Measurements from ENCODE around the gene PTPRG. TPM values are rescaled to one million over a fixed set of nuclear protein-coding genes. Genes with fewer than 3 reads are reported as not detected.

The PTPRG gene
- total and polyA plus RNA-seq, 2 experiments from 2014 or later, result 11.5 to 39.6 TPM

DNA sequence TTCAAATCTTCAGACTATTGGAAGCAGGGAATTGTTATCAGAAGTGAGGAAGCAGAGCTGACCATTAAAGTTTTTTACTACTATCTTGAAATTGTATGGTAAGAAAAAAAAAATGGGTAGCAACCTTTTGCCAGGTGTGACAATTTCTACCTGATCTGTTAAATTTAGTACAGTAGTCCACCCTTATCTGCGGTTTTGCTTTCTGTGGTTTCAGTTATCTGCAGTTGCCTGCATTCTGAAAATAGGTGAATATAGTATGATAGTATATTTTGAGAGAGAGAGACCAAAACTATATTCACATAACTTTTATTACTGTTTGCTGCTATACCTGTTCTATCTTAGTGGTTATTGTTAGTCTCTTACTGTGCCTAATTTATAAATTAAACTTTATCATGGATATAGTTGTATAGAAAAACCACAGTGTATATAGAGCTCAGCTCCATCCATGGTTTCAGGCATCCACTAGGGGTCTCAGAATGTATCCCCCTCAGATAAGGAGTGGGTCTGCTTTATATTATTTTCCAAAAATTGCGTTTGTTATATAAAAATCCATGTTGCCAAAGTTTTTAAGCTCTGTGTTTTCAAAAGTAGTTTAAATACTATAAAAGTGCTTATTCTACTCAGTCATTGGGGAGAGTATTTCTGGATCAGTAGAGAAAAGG, 69.9 kb downstream of the PTPRG start:
- no peak for DNase-seq
- no peaks in the 10 kb centered on the region for H3K36me3 ChIP-seq (ENCODE audit: low read depth)
- peak overlapping the region; percentile 75 for H3K27ac ChIP-seq
- H3K9ac ChIP-seq, result no peak overlapping the region
- no peak for TF ChIP-seq EZH2phosphoT487 (IDR thresholded peaks at IDR 0.05; ENCODE audit: insufficient read depth, low read depth)
- no peak for TF ChIP-seq EZH2 (IDR thresholded peaks at IDR 0.05; ENCODE audit: insufficient read depth, poor library complexity, severe bottlenecking)
- H3K4me1 ChIP-seq (ENCODE audit: insufficient read depth), result peaks cover 40% of the 10 kb centered on the region
- no peak overlapping the region for H2AFZ ChIP-seq
- no peaks in the 10 kb centered on the region for H3K9me3 ChIP-seq (ENCODE audit: low read depth)
- H3K9me2 ChIP-seq (ENCODE audit: insufficient read depth), result no peaks in the 10 kb centered on the region
- no peak overlapping the region for H3K4me3 ChIP-seq
- peaks cover 54% of the 10 kb centered on the region for H3K79me2 ChIP-seq (ENCODE audit: insufficient read depth)
- in situ Hi-C loops (cut with MboI), result no loop called here
- 96 to 98% methylated on average over 2 of the region's 2 CpGs for WGBS, 2 experiments (ENCODE audit: low coverage in 1 of 2, low lambda C conversion rate in 2 of 2, missing lambda C conversion rate in 2 of 2)
- no peaks in the 10 kb centered on the region for H4K20me1 ChIP-seq (ENCODE audit: insufficient read depth)
- no peaks in the 10 kb centered on the region for H3K27me3 ChIP-seq (replicated peaks; ENCODE audit: insufficient read depth)
- H3F3A ChIP-seq (ENCODE audit: insufficient read depth), result peaks cover 32% of the 10 kb centered on the region
- H3K4me2 ChIP-seq (ENCODE audit: unreplicated experiment), result no peak overlapping the region

DNA sequence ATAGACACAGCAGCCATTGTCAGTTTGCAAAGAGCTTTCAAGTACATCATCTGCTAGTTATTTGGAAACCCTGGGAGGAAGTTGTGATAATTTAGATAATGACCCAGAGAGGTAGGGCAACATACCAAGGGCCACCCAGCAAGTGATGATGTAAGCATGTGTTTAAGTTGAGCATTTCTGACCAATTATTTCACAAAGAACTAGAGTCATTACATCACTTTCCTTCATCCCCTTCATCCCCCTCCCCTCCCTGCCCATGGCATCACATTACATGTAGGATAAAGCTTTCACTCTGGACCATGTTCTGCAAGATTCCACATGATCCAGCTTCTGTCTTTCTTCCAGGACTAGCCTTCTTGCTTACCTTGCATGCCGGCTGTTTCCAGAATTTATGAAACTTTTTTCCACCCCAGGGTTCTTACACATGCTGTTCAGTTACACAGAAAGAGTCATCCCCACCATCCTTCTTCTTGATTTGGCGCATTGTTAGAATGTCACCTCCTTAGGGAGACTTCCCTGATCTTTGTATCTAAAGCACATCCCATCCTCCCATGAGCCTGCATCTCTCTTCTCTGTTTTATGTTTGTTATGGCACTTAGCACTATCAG, 71.3 kb downstream of the PTPRG start:
- Histone ChIP-seq H3K36me3 (ENCODE audit: low read depth) (no peaks in the 10 kb centered on the region), H3F3A (ENCODE audit: insufficient read depth) (peaks cover 29% of the 10 kb centered on the region), H4K20me1 (ENCODE audit: insufficient read depth) (no peaks in the 10 kb centered on the region), H3K9me2 (ENCODE audit: insufficient read depth) (no peaks in the 10 kb centered on the region), H3K79me2 (ENCODE audit: insufficient read depth) (peaks cover 58% of the 10 kb centered on the region), H3K27ac (no peak overlapping the region), H2AFZ (no peak overlapping the region), H3K4me3 (no peak overlapping the region), H3K4me1 (ENCODE audit: insufficient read depth) (peaks cover 36% of the 10 kb centered on the region), H3K9me3 (ENCODE audit: low read depth) (no peaks in the 10 kb centered on the region), H3K9ac (no peak overlapping the region), H3K27me3 (replicated peaks; ENCODE audit: insufficient read depth) (no peaks in the 10 kb centered on the region), H3K4me2 (ENCODE audit: unreplicated experiment) (no peak overlapping the region)
- in situ Hi-C loops (cut with MboI), result no loop called here
- DNase-seq, result no peak
- no peak for TF ChIP-seq EZH2phosphoT487 (IDR thresholded peaks at IDR 0.05; ENCODE audit: insufficient read depth, low read depth)
- no peak for TF ChIP-seq EZH2 (IDR thresholded peaks at IDR 0.05; ENCODE audit: insufficient read depth, poor library complexity, severe bottlenecking)
- 96 to 98% methylated on average over 2 of the region's 2 CpGs for WGBS, 2 experiments (ENCODE audit: low coverage in 1 of 2, low lambda C conversion rate in 2 of 2, missing lambda C conversion rate in 2 of 2)

GRCh38 chr3:61634678-61635077, 73.3 kb downstream of the PTPRG start:
- WGBS, 2 experiments (ENCODE audit: low coverage in 1 of 2, low lambda C conversion rate in 2 of 2, missing lambda C conversion rate in 2 of 2), result 53 to 64% methylated on average over 3 of the region's 3 CpGs
- TF ChIP-seq EZH2 (IDR thresholded peaks at IDR 0.05; ENCODE audit: insufficient read depth, poor library complexity, severe bottlenecking), result no peak
- no peak for TF ChIP-seq EZH2phosphoT487 (IDR thresholded peaks at IDR 0.05; ENCODE audit: insufficient read depth, low read depth)
- Histone ChIP-seq H4K20me1 (ENCODE audit: insufficient read depth) (no peaks in the 10 kb centered on the region), H3K27me3 (replicated peaks; ENCODE audit: insufficient read depth) (no peaks in the 10 kb centered on the region), H3K4me3 (no peak overlapping the region), H3K9ac (no peak overlapping the region), H3K4me1 (ENCODE audit: insufficient read depth) (peaks cover 32% of the 10 kb centered on the region), H3F3A (ENCODE audit: insufficient read depth) (peaks cover 30% of the 10 kb centered on the region), H2AFZ (no peak overlapping the region), H3K27ac (no peak overlapping the region), H3K9me2 (ENCODE audit: insufficient read depth) (no peaks in the 10 kb centered on the region), H3K9me3 (ENCODE audit: low read depth) (no peaks in the 10 kb centered on the region), H3K79me2 (ENCODE audit: insufficient read depth) (peaks cover 58% of the 10 kb centered on the region), H3K4me2 (ENCODE audit: unreplicated experiment) (no peak overlapping the region), H3K36me3 (ENCODE audit: low read depth) (no peaks in the 10 kb centered on the region)
- no peak for DNase-seq
- in situ Hi-C loops (cut with MboI), result no loop called here

GRCh38 chr3:61637088-61638051, 76.0 kb downstream of the PTPRG start:
- in situ Hi-C loops (cut with MboI), result no loop called here
- H3K4me1 ChIP-seq (ENCODE audit: insufficient read depth), result peaks cover 22% of the 10 kb centered on the region
- H3K27ac ChIP-seq, result no peak overlapping the region
- peak overlapping the region; percentile 30 for H3K4me2 ChIP-seq (ENCODE audit: unreplicated experiment)
- TF ChIP-seq EZH2 (IDR thresholded peaks at IDR 0.05; ENCODE audit: insufficient read depth, poor library complexity, severe bottlenecking), result no peak
- TF ChIP-seq EZH2phosphoT487 (IDR thresholded peaks at IDR 0.05; ENCODE audit: insufficient read depth, low read depth), result no peak
- H3K9ac ChIP-seq, result no peak overlapping the region
- no peaks in the 10 kb centered on the region for H3K27me3 ChIP-seq (replicated peaks; ENCODE audit: insufficient read depth)
- peaks cover 18% of the 10 kb centered on the region; the same call in 1 of the 2 replicates for H3F3A ChIP-seq (ENCODE audit: insufficient read depth)
- H4K20me1 ChIP-seq (ENCODE audit: insufficient read depth), result no peaks in the 10 kb centered on the region
- no peaks in the 10 kb centered on the region for H3K9me2 ChIP-seq (ENCODE audit: insufficient read depth)
- H3K9me3 ChIP-seq (ENCODE audit: low read depth), result no peaks in the 10 kb centered on the region
- DNase-seq, result peak; percentile 23
- no peak overlapping the region for H2AFZ ChIP-seq
- no peaks in the 10 kb centered on the region for H3K36me3 ChIP-seq (ENCODE audit: low read depth)
- peaks cover 74% of the 10 kb centered on the region for H3K79me2 ChIP-seq (ENCODE audit: insufficient read depth)
- H3K4me3 ChIP-seq, result peak overlapping the region; percentile 13; the same call in 1 of the 2 replicates
- 53 to 55% methylated on average over 16 of the region's 16 CpGs for WGBS, 2 experiments (ENCODE audit: low coverage in 1 of 2, low lambda C conversion rate in 2 of 2, missing lambda C conversion rate in 2 of 2)

All from GM23248 (cell line).